Fibroblast of lung (primary cell): Measurements from ENCODE around the gene ZNF132. TPM values are rescaled to one million over a fixed set of nuclear protein-coding genes. Genes with fewer than 3 reads are reported as not detected.

Experiments used
- DNase-seq, 2 donors: peaks; one replicate each; pipeline versions ENCODE4 v3.0.0 to v3.0.0-alpha.2; 2010; ENCODE audit warnings: low read depth in 2 of 2
- H2AFZ ChIP-seq: 2 replicates; pipeline ENCODE4 v1.5.1; 2012; ENCODE audit warnings: low read length, control low read depth, inconsistent platforms
- H3K27ac ChIP-seq: 2 replicates; pipeline ENCODE4 v1.5.1; 2011; ENCODE audit warnings: low read length, control low read depth; ENCODE audit not compliant: insufficient read depth
- H3K27me3 ChIP-seq: 2 replicates; pipeline ENCODE4 v1.5.1; 2011; ENCODE audit warnings: mild to moderate bottlenecking, low read length; ENCODE audit not compliant: control insufficient read depth, insufficient read depth
- H3K36me3 ChIP-seq: 2 replicates; pipeline ENCODE4 v1.5.1; 2011; ENCODE audit warnings: low read length; ENCODE audit not compliant: control insufficient read depth, insufficient read depth
- H3K4me1 ChIP-seq: 2 replicates; pipeline ENCODE4 v1.5.1; 2011; ENCODE audit warnings: low read length; ENCODE audit not compliant: control insufficient read depth, insufficient read depth; ENCODE audit errors: extremely low read depth
- H3K4me2 ChIP-seq: 2 replicates; pipeline ENCODE4 v1.5.1; 2011; ENCODE audit warnings: low read length, control low read depth; ENCODE audit not compliant: insufficient read depth; ENCODE audit errors: extremely low read depth
- H3K4me3 ChIP-seq, 4 experiments: fragments of 200-600 bp in 1 of 4; sonication (generic) in 1 of 4; replicated peaks in 1 of 4; 2 replicates each; pipeline ENCODE4 v1.5.1; 2011 to 2016; ENCODE audit warnings: low read length in 4 of 4, low read depth in 3 of 4, mild to moderate bottlenecking in 3 of 4, control low read depth in 2 of 4, inconsistent platforms in 1 of 4, mixed read lengths in 1 of 4; ENCODE audit not compliant: insufficient read depth in 1 of 4; ENCODE audit errors: control extremely low read depth in 1 of 4
- H3K79me2 ChIP-seq: 2 replicates; pipeline ENCODE4 v1.5.1; 2012; ENCODE audit warnings: mild to moderate bottlenecking, low read length, inconsistent platforms; ENCODE audit not compliant: control insufficient read depth, insufficient read depth
- H3K9ac ChIP-seq: 2 replicates; pipeline ENCODE4 v1.5.1; 2011; ENCODE audit warnings: mild to moderate bottlenecking, low read length, control low read depth; ENCODE audit not compliant: insufficient read depth
- H3K9me3 ChIP-seq: 2 replicates; pipeline ENCODE4 v1.5.1; 2012; ENCODE audit warnings: low read depth, low read length; ENCODE audit not compliant: control insufficient read depth, insufficient read depth
- H4K20me1 ChIP-seq: 2 replicates; pipeline ENCODE4 v1.5.1; 2011; ENCODE audit warnings: low read length; ENCODE audit not compliant: control insufficient read depth, insufficient read depth; ENCODE audit errors: extremely low read depth
- CTCF ChIP-seq, 2 donors: IDR thresholded peaks in 1 of 2; conservative IDR thresholded peaks in 1 of 2; 1 replicate in 1 of 2; 2 replicates in 1 of 2; pipeline ENCODE4 v1.5.1; 2011 to 2012; ENCODE audit warnings: low read length in 2 of 2, control low read depth in 1 of 2, inconsistent platforms in 1 of 2, low read depth in 1 of 2, mild to moderate bottlenecking in 1 of 2
- EZH2 ChIP-seq: IDR thresholded peaks from 2 replicates; pipeline ENCODE4 v1.5.1; 2012; ENCODE audit warnings: low read length, control low read depth, mild to moderate bottlenecking; ENCODE audit errors: missing control alignments
- polyA plus RNA-seq, 2 donors: library from polyadenylated mRNA; depleted of rRNA in 1 of 2; stranded (reverse) in 1 of 2; unstranded in 1 of 2; fragments of >200 nt; gene quantifications; 2 replicates each; pipeline ENCODE4 v1.2.1, GENCODE V29; 2011 to 2012; ENCODE audit warnings: missing spikeins in 1 of 2
- total RNA-seq: library from RNA; depleted of rRNA; stranded (reverse); fragments of >200 nt; gene quantifications from 2 replicates; pipeline ENCODE4 v1.2.1, GENCODE V29; 2014

Gene ZNF132
- total and polyA plus RNA-seq, 2 donors (not counting 1 experiment from before 2014, with no cell fraction given): 4.1 to 14.5 TPM

DNA sequence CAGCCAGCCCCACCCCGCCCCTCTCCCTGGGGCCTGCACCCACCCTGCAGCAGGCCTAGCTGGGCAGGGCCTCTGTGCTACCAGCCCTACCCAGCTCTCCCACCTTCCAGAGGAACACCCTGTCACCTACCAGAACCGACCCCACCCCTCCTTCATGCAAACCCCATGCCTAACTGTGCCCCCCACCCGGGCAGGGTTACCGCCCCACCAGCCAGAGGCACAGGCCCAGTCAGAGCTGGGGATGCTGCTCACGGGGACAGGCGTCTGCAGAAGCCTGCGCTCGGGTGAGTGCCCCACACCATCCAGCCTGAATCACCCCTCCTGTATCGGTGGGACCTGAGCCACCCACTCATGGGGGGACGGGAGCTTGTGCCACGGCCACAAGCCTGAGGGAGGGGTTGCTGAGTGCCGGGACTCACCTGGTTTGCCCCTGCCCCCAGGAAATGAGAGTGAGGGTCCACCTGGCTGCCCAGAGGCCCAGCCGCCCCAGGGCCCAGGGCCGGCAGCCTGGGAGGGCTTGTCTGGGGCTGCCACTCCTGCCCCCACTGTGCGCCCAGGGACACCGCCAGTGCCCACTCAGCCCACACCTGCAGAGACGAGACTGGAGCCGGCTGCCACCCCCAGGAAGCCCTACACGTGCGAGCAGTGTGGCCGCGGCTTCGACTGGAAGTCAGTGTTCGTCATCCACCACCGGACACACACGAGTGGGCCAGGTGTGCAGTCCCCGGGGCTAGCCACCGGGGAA is 40.0 kb upstream of the ZNF132 start:
- H2AFZ ChIP-seq: no peak overlapping the region
- H3K79me2 ChIP-seq: no peaks in the 10 kb centered on the region
- H3K4me2 ChIP-seq: no peak overlapping the region
- H3K9ac ChIP-seq: no peak overlapping the region
- H3K4me1 ChIP-seq: peaks cover 12% of the 10 kb centered on the region
- H4K20me1 ChIP-seq: no peaks in the 10 kb centered on the region
- H3K27me3 ChIP-seq: no peaks in the 10 kb centered on the region
- H3K4me3 ChIP-seq: no peak overlapping the region
- no peak overlapping the region for H3K27ac ChIP-seq
- TF ChIP-seq EZH2: no peak
- no peak for TF ChIP-seq CTCF (conservative IDR thresholded peaks at IDR 0.05 in 1 of 2, IDR thresholded peaks at IDR 0.05 in 1 of 2; ENCODE audit: low read depth in 1 of 2, low read length in 2 of 2)
- no peak for DNase-seq
- no peaks in the 10 kb centered on the region for H3K9me3 ChIP-seq
- peaks cover 4% of the 10 kb centered on the region for H3K36me3 ChIP-seq

DNA sequence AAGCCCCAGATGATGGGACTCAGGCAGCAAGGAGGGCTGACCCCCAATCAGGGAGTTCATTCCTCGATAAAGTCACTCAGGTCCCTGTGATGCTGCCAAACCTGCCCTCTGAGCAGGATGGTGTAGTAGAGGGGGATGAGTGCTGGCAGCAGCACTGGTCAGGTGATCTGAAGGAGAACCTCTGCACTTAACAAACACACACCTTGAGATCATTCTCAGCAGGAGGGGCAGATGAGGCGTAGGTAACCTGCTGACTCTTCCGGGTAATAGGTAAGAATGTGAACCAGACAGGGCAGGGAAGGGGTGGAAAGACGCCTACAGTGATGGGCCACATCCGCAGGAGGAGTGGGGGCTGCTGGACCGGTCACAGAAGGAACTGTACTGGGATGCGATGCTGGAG is 39.4 kb upstream of the ZNF132 start:
- no peak overlapping the region for H3K9ac ChIP-seq
- TF ChIP-seq EZH2 (no peak), CTCF (conservative IDR thresholded peaks at IDR 0.05 in 1 of 2, IDR thresholded peaks at IDR 0.05 in 1 of 2; ENCODE audit: low read depth in 1 of 2, low read length in 2 of 2) (no peak)
- H3K36me3 ChIP-seq: peaks cover 4% of the 10 kb centered on the region
- no peak overlapping the region for H3K27ac ChIP-seq
- H3K79me2 ChIP-seq: no peaks in the 10 kb centered on the region
- no peak overlapping the region for H2AFZ ChIP-seq
- H4K20me1 ChIP-seq: no peaks in the 10 kb centered on the region
- H3K4me2 ChIP-seq: no peak overlapping the region
- no peak overlapping the region for H3K4me3 ChIP-seq
- no peak for DNase-seq
- H3K9me3 ChIP-seq: no peaks in the 10 kb centered on the region
- H3K27me3 ChIP-seq: no peaks in the 10 kb centered on the region
- peaks cover 17% of the 10 kb centered on the region for H3K4me1 ChIP-seq

GRCh38 chr19:58477871-58478270 is 37.9 kb upstream of the ZNF132 start:
- Histone ChIP-seq H3K27ac (no peak overlapping the region), H3K79me2 (no peaks in the 10 kb centered on the region), H3K4me3 (no peak overlapping the region), H3K4me1 (peaks cover 18% of the 10 kb centered on the region), H3K9me3 (no peaks in the 10 kb centered on the region), H3K9ac (no peak overlapping the region), H2AFZ (no peak overlapping the region), H3K4me2 (no peak overlapping the region), H3K27me3 (no peaks in the 10 kb centered on the region), H3K36me3 (peaks cover 6% of the 10 kb centered on the region), H4K20me1 (no peaks in the 10 kb centered on the region)
- TF ChIP-seq CTCF (conservative IDR thresholded peaks at IDR 0.05 in 1 of 2, IDR thresholded peaks at IDR 0.05 in 1 of 2; ENCODE audit: low read depth in 1 of 2, low read length in 2 of 2) (no peak), EZH2 (no peak)
- no peak for DNase-seq
